ENCODE results near the gene PALS1. TPM values are rescaled to one million over a fixed set of nuclear protein-coding genes. Genes with fewer than 3 reads are reported as not detected.

Gene PALS1
- total and polyA plus RNA-seq, 4 donors: 5.5 to 17.6 (median 10.1) TPM

- no peaks in the 10 kb centered on the region for H3K27me3 ChIP-seq (ENCODE audit: control insufficient read depth in 4 of 4, insufficient read depth in 4 of 4, low read length in 3 of 4)
- TF ChIP-seq TAF1 (conservative IDR thresholded peaks at IDR 0.05) (peak; percentile 75), FOXA2 (IDR thresholded peaks at IDR 0.05) (no peak), REST (IDR thresholded peaks at IDR 0.05) (peak; percentile 72), MAX (IDR thresholded peaks at IDR 0.05) (peak; percentile 12), RAD21 (IDR thresholded peaks at IDR 0.05) (peak in 1 of 2 donors; percentile 11), ZBTB33 (IDR thresholded peaks at IDR 0.05) (peak; percentile 39)
- peaks cover 0 to 7% (median 4%) of the 10 kb centered on the region in 4 donors for H3K4me1 ChIP-seq (ENCODE audit: control insufficient read depth in 4 of 4, insufficient read depth in 4 of 4, low read length in 3 of 4)
- H3K9me3 ChIP-seq (ENCODE audit: control insufficient read depth in 4 of 4, low read length in 3 of 4): no peaks in the 10 kb centered on the region
- peak; percentile 92 for DNase-seq (ENCODE audit: low spot score)
- no peaks in the 10 kb centered on the region for H3K36me3 ChIP-seq (ENCODE audit: control insufficient read depth in 4 of 4, insufficient read depth in 3 of 4, low read depth in 1 of 4, low read length in 3 of 4)
- H3K4me3 ChIP-seq (ENCODE audit: low read depth in 1 of 3, low read length in 3 of 3): peak overlapping the region; percentile 80 to 90 (median 81)
- H3K27ac ChIP-seq (ENCODE audit: low read depth in 1 of 2, low read length in 2 of 2): peak overlapping the region; percentile 93 to 96
- peak overlapping the region; percentile 61 to 87 for H3K9ac ChIP-seq (ENCODE audit: low read depth in 1 of 2, low read length in 2 of 2)
- WGBS: under 1% methylated on average over 54 of the region's 54 CpGs
Measured at GRCh38 chr14:67240978-67241410, 241 bp upstream of the PALS1 start.

GRCh38 chr14:67242168-67242420 lies 859 bp downstream of the PALS1 start:
- H3K9ac ChIP-seq (ENCODE audit: low read depth in 1 of 2, low read length in 2 of 2): peak overlapping the region; percentile 24 to 81
- peak; percentile 69 for TF ChIP-seq YY1 (IDR thresholded peaks at IDR 0.05)
- TF ChIP-seq TAF1 (conservative IDR thresholded peaks at IDR 0.05): no peak
- DNase-seq (ENCODE audit: low spot score): no peak
- no peaks in the 10 kb centered on the region for H3K36me3 ChIP-seq (ENCODE audit: control insufficient read depth in 4 of 4, insufficient read depth in 3 of 4, low read depth in 1 of 4, low read length in 3 of 4)
- peaks cover 0 to 7% (median 4%) of the 10 kb centered on the region in 4 donors for H3K4me1 ChIP-seq (ENCODE audit: control insufficient read depth in 4 of 4, insufficient read depth in 4 of 4, low read length in 3 of 4)
- WGBS: 5% methylated on average over 4 of the region's 4 CpGs
- peak overlapping the region; percentile 93 to 96 for H3K27ac ChIP-seq (ENCODE audit: low read depth in 1 of 2, low read length in 2 of 2)
- no peaks in the 10 kb centered on the region for H3K27me3 ChIP-seq (ENCODE audit: control insufficient read depth in 4 of 4, insufficient read depth in 4 of 4, low read length in 3 of 4)
- peak overlapping the region; percentile 80 to 90 (median 81) for H3K4me3 ChIP-seq (ENCODE audit: low read depth in 1 of 3, low read length in 3 of 3)
- H3K9me3 ChIP-seq (ENCODE audit: control insufficient read depth in 4 of 4, low read length in 3 of 4): no peaks in the 10 kb centered on the region

GRCh38 chr14:67245104-67245503 lies 3.9 kb downstream of the PALS1 start:
- Histone ChIP-seq H3K9ac (ENCODE audit: low read depth in 1 of 2, low read length in 2 of 2) (no peak overlapping the region), H3K9me3 (ENCODE audit: control insufficient read depth in 4 of 4, low read length in 3 of 4) (no peaks in the 10 kb centered on the region), H3K36me3 (ENCODE audit: control insufficient read depth in 4 of 4, insufficient read depth in 3 of 4, low read depth in 1 of 4, low read length in 3 of 4) (no peaks in the 10 kb centered on the region), H3K27me3 (ENCODE audit: control insufficient read depth in 4 of 4, insufficient read depth in 4 of 4, low read length in 3 of 4) (no peaks in the 10 kb centered on the region), H3K4me1 (ENCODE audit: control insufficient read depth in 4 of 4, insufficient read depth in 4 of 4, low read length in 3 of 4) (peaks cover 0 to 4% (median 3%) of the 10 kb centered on the region in 4 donors), H3K27ac (ENCODE audit: low read depth in 1 of 2, low read length in 2 of 2) (no peak overlapping the region), H3K4me3 (ENCODE audit: low read depth in 1 of 3, low read length in 3 of 3) (no peak overlapping the region)
- no peak for DNase-seq (ENCODE audit: low spot score)
- no peak for TF ChIP-seq RXRA (IDR thresholded peaks at IDR 0.05)
- 74% methylated on average over 1 of the region's 1 CpG for WGBS

Measured in liver (tissue), 9 donors.